GM12878 (cell line): ENCODE measurements around the gene SEPTIN7. TPM values are rescaled to one million over a fixed set of nuclear protein-coding genes. Genes with fewer than 3 reads are reported as not detected.

Experiments
- ATAC-seq: fragments of 200-7000 bp; cut with Tn5 transposase; 3 replicates; pipeline ENCODE4 v1.9.1; 2020; ENCODE audit warnings: mild to moderate bottlenecking, moderate library complexity
- BruUV-seq: library from RNA; stranded (reverse); fragments of 400-500 nt; replicated peaks from 2 replicates; lab custom pipeline; 2021; lab: Mats Ljungman, UMichigan
- CTCF ChIA-PET: fragments of 300-600 bp; sonication (Branson Sonifier 250); formaldehyde crosslinking; extraction: SDS; loops from one replicate; lab custom pipeline; 2021; ENCODE audit warnings: inconsistent platforms; lab: Yijun Ruan, JAX
- POLR2A ChIA-PET: fragments of 350-600 bp; formaldehyde crosslinking; extraction: SDS; loops from one replicate; lab custom pipeline; 2021; ENCODE audit warnings: inconsistent platforms; lab: Charles Lee
- RAD21 ChIA-PET: fragments of 300-600 bp; sonication (Branson Sonifier 250); formaldehyde crosslinking; loops from one replicate; lab custom pipeline; 2023; ENCODE audit warnings: antibody characterized with exemption; ENCODE audit not compliant: unreplicated experiment; lab: Charles Lee
- SMC1A ChIA-PET: fragments of 300-600 bp; sonication (Branson Sonifier 250); formaldehyde crosslinking; loops from one replicate; lab custom pipeline; 2023; ENCODE audit not compliant: unreplicated experiment, uncharacterized antibody; lab: Charles Lee
- DNase-seq: peaks from one replicate; pipeline ENCODE4 v3.0.0-alpha.2; 2011; ENCODE audit warnings: low read depth, low spot score
- FAIRE-seq: peaks from 3 replicates; lab custom pipeline; 2011; peaks lifted over from hg19 to GRCh38; lab: Jason Lieb, UNC
- H2AFZ ChIP-seq: 2 replicates; pipeline ENCODE4 v1.6.0; 2011; ENCODE audit warnings: low read depth, low read length, control low read depth; ENCODE audit not compliant: control insufficient read depth
- H3K27ac ChIP-seq: 2 replicates; pipeline ENCODE4 v1.5.1; 2011; ENCODE audit warnings: control low read depth; ENCODE audit not compliant: control insufficient read depth, insufficient read depth
- H3K27me3 ChIP-seq, 2 experiments: replicated peaks in 1 of 2; 2 replicates each; pipeline versions ENCODE4 v1.6.0 to v1.6.1; 2011; ENCODE audit warnings: low read length in 1 of 2; ENCODE audit not compliant: control insufficient read depth in 2 of 2, insufficient read depth in 2 of 2
- H3K36me3 ChIP-seq, 2 experiments: 2 replicates each; pipeline ENCODE4 v1.5.1; 2011; ENCODE audit warnings: low read length in 1 of 2; ENCODE audit not compliant: control insufficient read depth in 2 of 2, insufficient read depth in 2 of 2
- H3K4me1 ChIP-seq: 2 replicates; pipeline ENCODE4 v1.6.1; 2011; ENCODE audit warnings: mild to moderate bottlenecking, low read length, moderate library complexity, mixed read lengths; ENCODE audit not compliant: control insufficient read depth, insufficient read depth
- H3K4me2 ChIP-seq: 2 replicates; pipeline ENCODE4 v1.6.0; 2011; ENCODE audit warnings: control low read depth; ENCODE audit not compliant: control insufficient read depth, insufficient read depth
- H3K4me3 ChIP-seq: fragments of 200-600 bp; sonication (generic); 2 replicates; pipeline ENCODE4 v1.5.1; 2016
- H3K79me2 ChIP-seq: 2 replicates; pipeline ENCODE4 v1.6.0; 2011; ENCODE audit warnings: low read length; ENCODE audit not compliant: control insufficient read depth, insufficient read depth
- H3K9ac ChIP-seq: 2 replicates; pipeline ENCODE4 v1.8.0; 2011; ENCODE audit warnings: low read length, control low read depth, mixed read lengths; ENCODE audit not compliant: control insufficient read depth, insufficient read depth
- H3K9me3 ChIP-seq: replicated peaks from 3 replicates; pipeline ENCODE4 v1.5.1; 2011; ENCODE audit warnings: mild to moderate bottlenecking, low read length; ENCODE audit not compliant: control insufficient read depth, insufficient read depth
- H4K20me1 ChIP-seq: 2 replicates; pipeline ENCODE4 v1.6.0; 2011; ENCODE audit not compliant: control insufficient read depth, insufficient read depth
- ELK1 ChIP-seq: IDR thresholded peaks from 2 replicates; pipeline ENCODE4 v1.6.1; 2012; ENCODE audit warnings: low read depth, low read length, improper control_type of control experiment
- MEF2B ChIP-seq: fragments of 450-650 bp; IDR thresholded peaks from 2 replicates; pipeline ENCODE4 v1.6.1; 2018; ENCODE audit warnings: mild to moderate bottlenecking, moderate library complexity; ENCODE audit not compliant: partially characterized antibody, poor library complexity, severe bottlenecking
- PAX8 ChIP-seq: fragments of 450-650 bp; IDR thresholded peaks from 2 replicates; pipeline ENCODE4 v1.6.1; 2017; ENCODE audit warnings: mild to moderate bottlenecking, moderate library complexity
- WGBS: methylation state at CpG from one replicate; pipeline ENCODE4 v1.1.6; 2016; ENCODE audit warnings: low lambda C conversion rate; ENCODE audit not compliant: insufficient replicate concordance, insufficient coverage; ENCODE audit errors: missing lambda C conversion rate; 5-methylcytosine and 5-hydroxymethylcytosine counted together
- in situ Hi-C: fragments of 300-500 bp; cut with MboI; formaldehyde crosslinking; loops from 9 replicates; pipeline ENCODE4 v1.14.3; 2018; ENCODE audit warnings: mixed read lengths
- intact Hi-C: fragments of 100-400 bp; cut with micrococcal nuclease; formaldehyde crosslinking; loops from one replicate; pipeline ENCODE4 v1.14.2; 2022; ENCODE audit not compliant: unreplicated experiment
- polyA plus RNA-seq, 11 experiments: library from polyadenylated mRNA; depleted of rRNA in 4 of 11; unstranded in 6 of 11; stranded (reverse) in 5 of 11; fragments of >200 nt; fragmentation: Nextera tagmentation in 4 of 11; fragmentation: Illumina TruSeq in 1 of 11; extraction: Ambion mirVana in 4 of 11; extraction: Trizol in 1 of 11; gene quantifications; 1 replicate in 1 of 11; 2 replicates in 10 of 11; pipeline versions ENCODE4 v1.2.1 to v1.2.3, GENCODE V29; 2011 to 2016; ENCODE audit warnings: inconsistent platforms in 2 of 11, missing spikeins in 2 of 11, low read depth in 1 of 11
- total RNA-seq, 4 experiments: library from RNA; depleted of rRNA in 3 of 4; stranded (reverse); fragments of >200 nt in 3 of 4; fragmentation: Illumina TruSeq in 1 of 4; extraction: Trizol in 1 of 4; gene quantifications; 2 replicates each; pipeline versions ENCODE4 v1.2.1 to v1.2.3, GENCODE V29; 2013 to 2021

SEPTIN7 gene
- total and polyA plus RNA-seq, 10 of the 15 experiments (the other 5 are each of a cell fraction or from before 2014, with no cell fraction given) = 176 to 787 (median 437) TPM

- Histone ChIP-seq H3K9me3 (no peaks in the 10 kb centered on the region), H3K27me3 (no peaks in the 10 kb centered on the region), H4K20me1 (no peaks in the 10 kb centered on the region), H3K4me3 (no peak overlapping the region), H3K9ac (no peak overlapping the region), H3K36me3 (no peaks in the 10 kb centered on the region), H3K27ac (no peak overlapping the region), H2AFZ (no peak overlapping the region), H3K79me2 (no peaks in the 10 kb centered on the region), H3K4me1 (no peaks in the 10 kb centered on the region), H3K4me2 (no peak overlapping the region)
- CTCF ChIA-PET = no interaction called here
- in situ Hi-C loops (no loop called here), intact Hi-C loops (no loop called here)
- no peak for TF ChIP-seq ELK1
- no peak for TF ChIP-seq MEF2B
- TF ChIP-seq PAX8 = no peak
- RAD21 ChIA-PET = interaction anchor here (0.5 to 1.4 kb wide), 2 partner anchors 33 to 939 kb away, joined by 3 to 4 read pairs; no protein-coding TSS in a partner anchor
- no TSS peak for BruUV-seq
- FAIRE-seq (no peak), DNase-seq (no peak), ATAC-seq (no peak)
- 95% methylated on average over 7 of the region's 7 CpGs for WGBS
- POLR2A ChIA-PET = no interaction called here
- SMC1A ChIA-PET = interaction anchor here (1.1 to 1.7 kb wide), 3 partner anchors 8 to 15 kb away, joined by 4 to 5 read pairs (median 4); no protein-coding TSS in a partner anchor
Observed at GRCh38 chr7:35760143-35760745, 40.6 kb upstream of the SEPTIN7 start.
